Ishikawa (cell line): ENCODE results near the gene POLR2L.

Experiments
- CEBPB ChIP-seq: IDR thresholded peaks from 2 replicates; pipeline ENCODE4 v1.6.1; 2012
- CREB1 ChIP-seq: IDR thresholded peaks from 2 replicates; pipeline ENCODE4 v1.6.1; 2012; ENCODE audit warnings: low read depth
- EGR1 ChIP-seq: IDR thresholded peaks from 2 replicates; pipeline ENCODE4 v1.6.1; 2012
- FOXM1 ChIP-seq: IDR thresholded peaks from 2 replicates; pipeline ENCODE4 v1.6.1; 2012; ENCODE audit warnings: low read depth, borderline replicate concordance
- MAX ChIP-seq: IDR thresholded peaks from 2 replicates; pipeline ENCODE4 v1.6.1; 2012
- NFIC ChIP-seq: IDR thresholded peaks from 2 replicates; pipeline ENCODE4 v1.6.1; 2012
- RAD21 ChIP-seq: IDR thresholded peaks from 2 replicates; pipeline ENCODE4 v1.6.1; 2012; ENCODE audit warnings: low read depth
- REST ChIP-seq: IDR thresholded peaks from 2 replicates; pipeline ENCODE4 v1.6.1; 2012; ENCODE audit warnings: low read depth, mild to moderate bottlenecking
- TAF1 ChIP-seq: IDR thresholded peaks from 2 replicates; pipeline ENCODE4 v1.6.1; 2012; ENCODE audit warnings: low read depth, mild to moderate bottlenecking
- TCF12 ChIP-seq: IDR thresholded peaks from 2 replicates; pipeline ENCODE4 v1.6.1; 2012; ENCODE audit warnings: low read depth
- TEAD4 ChIP-seq: IDR thresholded peaks from 2 replicates; pipeline ENCODE4 v1.6.1; 2012
- USF1 ChIP-seq: IDR thresholded peaks from 2 replicates; pipeline ENCODE4 v1.6.1; 2012
- YY1 ChIP-seq: IDR thresholded peaks from 2 replicates; pipeline ENCODE4 v1.6.1; 2012; ENCODE audit warnings: low read depth
- ZBTB7A ChIP-seq: IDR thresholded peaks from 2 replicates; pipeline ENCODE4 v1.6.1; 2012; ENCODE audit warnings: low read depth

GRCh38 chr11:809287-810039 lies 32.9 kb downstream of the POLR2L start, which contains the start of gene RPLP2:
- TF ChIP-seq ZBTB7A: 0 out of 2 replicates have a peak, but pooled peaks have one; percentile 27
- TF ChIP-seq RAD21: no peak; the same call in 1 of the 2 replicates
- TF ChIP-seq YY1: peak; percentile 82
- peak; percentile 25; the same call in 1 of the 2 replicates for TF ChIP-seq NFIC
- peak; percentile 90 for TF ChIP-seq MAX
- TF ChIP-seq REST: no peak
- no peak for TF ChIP-seq TEAD4
- peak; percentile 29; the same call in 1 of the 2 replicates for TF ChIP-seq USF1
- TF ChIP-seq CEBPB: no peak
- TF ChIP-seq TCF12: peak; percentile 66
- TF ChIP-seq TAF1: peak; percentile 90
- peak; percentile 96 for TF ChIP-seq CREB1
- TF ChIP-seq FOXM1: no peak
- peak; percentile 90 for TF ChIP-seq EGR1
